RWPE2 (cell line): ENCODE measurements around the gene OLAH.

Source experiments
- ATAC-seq: fragments of 200-7000 bp; cut with Tn5 transposase; 3 replicates; pipeline ENCODE4 v1.9.1; 2021; ENCODE audit warnings: low read depth
- DNase-seq: peaks from one replicate; pipeline ENCODE4 v3.0.0-alpha.2; 2020; ENCODE audit warnings: low spot score
- H3K27ac ChIP-seq: fragments of 450-650 bp; 2 replicates; pipeline ENCODE4 v1.5.1; 2017; ENCODE audit warnings: mild to moderate bottlenecking; ENCODE audit not compliant: poor library complexity, severe bottlenecking
- H3K27me3 ChIP-seq: fragments of 250-450 bp; sonication (Bioruptor Pico); 2 replicates; pipeline ENCODE4 v1.5.1; 2021; ENCODE audit warnings: mild to moderate bottlenecking, moderate library complexity; ENCODE audit not compliant: insufficient read depth, poor library complexity, severe bottlenecking
- H3K36me3 ChIP-seq: fragments of 250-450 bp; sonication (Bioruptor Pico); 2 replicates; pipeline ENCODE4 v1.5.1; 2020; ENCODE audit warnings: low read depth, mild to moderate bottlenecking, moderate library complexity
- H3K4me1 ChIP-seq: fragments of 250-450 bp; sonication (Bioruptor Pico); 2 replicates; pipeline ENCODE4 v1.5.1; 2021; ENCODE audit warnings: mild to moderate bottlenecking, moderate library complexity; ENCODE audit not compliant: insufficient read depth, poor library complexity, severe bottlenecking
- H3K4me3 ChIP-seq: fragments of 250-450 bp; sonication (Bioruptor Pico); 2 replicates; pipeline ENCODE4 v1.5.1; 2021; ENCODE audit warnings: mild to moderate bottlenecking, moderate library complexity; ENCODE audit not compliant: severe bottlenecking
- H3K9me3 ChIP-seq: fragments of 250-450 bp; sonication (Bioruptor Pico); 2 replicates; pipeline ENCODE4 v1.5.1; 2021; ENCODE audit warnings: mild to moderate bottlenecking, moderate library complexity; ENCODE audit not compliant: severe bottlenecking
- TF ChIP-seq, protein P1 (sequence below): fragments of 450-650 bp; IDR thresholded peaks from one replicate; pipeline ENCODE4 v1.5.1; 2017; ENCODE audit warnings: mild to moderate bottlenecking, moderate library complexity; ENCODE audit not compliant: poor library complexity, severe bottlenecking

Gene OLAH

DNA sequence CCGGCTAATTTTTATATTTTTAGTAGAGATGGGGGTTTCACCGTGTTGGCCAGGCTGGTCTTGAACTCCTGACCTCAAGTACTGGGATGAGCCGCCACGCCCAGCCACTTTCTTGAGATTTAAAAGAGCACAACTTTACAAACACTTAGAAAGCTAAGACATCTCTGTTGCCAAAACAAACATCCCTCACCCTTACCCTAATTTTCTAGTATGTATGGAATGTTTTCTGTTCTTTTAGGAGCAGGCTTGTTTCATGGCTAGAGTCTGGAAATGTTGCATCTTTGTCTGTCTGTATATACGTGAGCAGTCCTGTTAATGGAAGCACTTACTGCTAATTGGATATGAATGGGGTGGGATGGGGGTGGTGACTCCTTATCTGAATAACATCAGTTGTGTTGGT, 2.9 kb downstream of the OLAH start:
- TF ChIP-seq, protein P1, sequence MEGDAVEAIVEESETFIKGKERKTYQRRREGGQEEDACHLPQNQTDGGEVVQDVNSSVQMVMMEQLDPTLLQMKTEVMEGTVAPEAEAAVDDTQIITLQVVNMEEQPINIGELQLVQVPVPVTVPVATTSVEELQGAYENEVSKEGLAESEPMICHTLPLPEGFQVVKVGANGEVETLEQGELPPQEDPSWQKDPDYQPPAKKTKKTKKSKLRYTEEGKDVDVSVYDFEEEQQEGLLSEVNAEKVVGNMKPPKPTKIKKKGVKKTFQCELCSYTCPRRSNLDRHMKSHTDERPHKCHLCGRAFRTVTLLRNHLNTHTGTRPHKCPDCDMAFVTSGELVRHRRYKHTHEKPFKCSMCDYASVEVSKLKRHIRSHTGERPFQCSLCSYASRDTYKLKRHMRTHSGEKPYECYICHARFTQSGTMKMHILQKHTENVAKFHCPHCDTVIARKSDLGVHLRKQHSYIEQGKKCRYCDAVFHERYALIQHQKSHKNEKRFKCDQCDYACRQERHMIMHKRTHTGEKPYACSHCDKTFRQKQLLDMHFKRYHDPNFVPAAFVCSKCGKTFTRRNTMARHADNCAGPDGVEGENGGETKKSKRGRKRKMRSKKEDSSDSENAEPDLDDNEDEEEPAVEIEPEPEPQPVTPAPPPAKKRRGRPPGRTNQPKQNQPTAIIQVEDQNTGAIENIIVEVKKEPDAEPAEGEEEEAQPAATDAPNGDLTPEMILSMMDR: no peak
- H3K9me3 ChIP-seq: peaks cover 8% of the 10 kb centered on the region
- no peak overlapping the region for H3K4me3 ChIP-seq
- H3K27me3 ChIP-seq: no peaks in the 10 kb centered on the region
- peaks cover 18% of the 10 kb centered on the region for H3K4me1 ChIP-seq
- ATAC-seq (peak; percentile 42; the same call in 2 of the 3 replicates), DNase-seq (no peak)
- H3K27ac ChIP-seq: no peak overlapping the region
- no peaks in the 10 kb centered on the region for H3K36me3 ChIP-seq

DNA sequence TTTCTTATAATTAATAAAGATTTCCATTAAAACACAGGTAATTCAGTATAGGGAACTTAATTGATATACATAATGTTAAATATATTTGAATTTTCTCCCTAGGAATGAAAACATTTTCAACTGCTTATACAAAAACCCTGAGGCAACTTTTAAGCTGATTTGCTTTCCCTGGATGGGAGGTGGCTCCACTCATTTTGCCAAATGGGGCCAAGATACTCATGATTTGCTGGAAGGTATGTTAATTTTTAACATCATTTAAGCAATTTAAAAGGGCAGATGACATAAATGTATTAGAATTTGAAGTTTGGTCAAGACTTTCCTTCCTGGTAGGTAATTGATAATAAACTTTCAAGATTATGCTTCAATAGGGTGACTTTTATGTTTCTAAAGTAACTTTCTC, 5.8 kb downstream of the OLAH start:
- no peaks in the 10 kb centered on the region for H3K27me3 ChIP-seq
- peaks cover 10% of the 10 kb centered on the region for H3K4me1 ChIP-seq
- DNase-seq: no peak
- no peak overlapping the region for H3K4me3 ChIP-seq
- TF ChIP-seq, protein P1: no peak
- ATAC-seq: no peak
- H3K27ac ChIP-seq: no peak overlapping the region
- no peaks in the 10 kb centered on the region for H3K36me3 ChIP-seq
- H3K9me3 ChIP-seq: no peaks in the 10 kb centered on the region

DNA sequence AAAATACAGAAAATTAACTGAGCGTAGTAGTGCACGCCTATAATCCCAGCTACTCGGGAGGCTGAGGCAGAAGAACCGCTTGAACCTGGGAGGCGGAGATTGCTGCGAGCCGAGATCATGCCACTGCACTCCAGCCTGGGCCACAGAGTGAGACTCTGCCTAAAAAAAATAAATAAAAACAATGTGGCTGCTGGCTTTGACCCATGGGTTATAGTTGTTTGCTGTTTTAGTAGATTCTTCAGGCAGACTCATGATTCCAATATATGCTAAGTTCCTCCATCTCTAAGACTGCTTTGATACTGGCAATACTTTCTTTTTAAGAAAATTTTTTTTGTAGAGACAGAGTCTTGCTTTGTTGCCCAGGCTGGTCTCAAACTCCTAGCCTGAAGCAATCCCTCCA, 8.4 kb downstream of the OLAH start:
- ATAC-seq (no peak), DNase-seq (no peak)
- Histone ChIP-seq H3K27me3 (no peaks in the 10 kb centered on the region), H3K27ac (no peak overlapping the region), H3K9me3 (peaks cover 1% of the 10 kb centered on the region), H3K4me3 (no peak overlapping the region), H3K36me3 (no peaks in the 10 kb centered on the region), H3K4me1 (no peaks in the 10 kb centered on the region)
- TF ChIP-seq, protein P1: no peak

- DNase-seq: no peak
- Histone ChIP-seq H3K9me3 (peaks cover 1% of the 10 kb centered on the region), H3K27ac (no peak overlapping the region), H3K27me3 (no peaks in the 10 kb centered on the region), H3K36me3 (no peaks in the 10 kb centered on the region), H3K4me1 (no peaks in the 10 kb centered on the region), H3K4me3 (no peak overlapping the region)
- no peak for ATAC-seq
- TF ChIP-seq, protein P1: no peak
Measured at GRCh38 chr10:15053061-15053460, 9.3 kb downstream of the OLAH start.

GRCh38 chr10:15058689-15059088, 14.9 kb downstream of the OLAH start:
- no peaks in the 10 kb centered on the region for H3K27me3 ChIP-seq
- no peak for DNase-seq
- TF ChIP-seq, protein P1: no peak
- no peaks in the 10 kb centered on the region for H3K4me1 ChIP-seq
- H3K36me3 ChIP-seq: no peaks in the 10 kb centered on the region
- H3K4me3 ChIP-seq: no peak overlapping the region
- ATAC-seq: no peak
- H3K27ac ChIP-seq: no peak overlapping the region
- H3K9me3 ChIP-seq: peaks cover 4% of the 10 kb centered on the region
